Breast epithelium (tissue), 3 donors: Measurements from ENCODE around the gene SAA2.

Source experiments
- POLR2A ChIP-seq: fragments of 450-650 bp; IDR thresholded peaks from one replicate; pipeline ENCODE4 v1.6.1; 2016; ENCODE audit warnings: antibody characterized with exemption, mild to moderate bottlenecking, moderate library complexity
- POLR2AphosphoS5 ChIP-seq, 3 donors: sonication (generic); formaldehyde crosslinking; IDR thresholded peaks; one replicate each; pipeline ENCODE4 v1.6.1; 2017; ENCODE audit warnings: antibody characterized with exemption in 3 of 3
- TF ChIP-seq, protein P1 (sequence below), 3 donors: fragments of 450-650 bp; IDR thresholded peaks; one replicate each; pipeline ENCODE4 v1.5.1; 2016 to 2017; ENCODE audit warnings: antibody characterized with exemption in 3 of 3, mild to moderate bottlenecking in 3 of 3, moderate library complexity in 3 of 3

DNA sequence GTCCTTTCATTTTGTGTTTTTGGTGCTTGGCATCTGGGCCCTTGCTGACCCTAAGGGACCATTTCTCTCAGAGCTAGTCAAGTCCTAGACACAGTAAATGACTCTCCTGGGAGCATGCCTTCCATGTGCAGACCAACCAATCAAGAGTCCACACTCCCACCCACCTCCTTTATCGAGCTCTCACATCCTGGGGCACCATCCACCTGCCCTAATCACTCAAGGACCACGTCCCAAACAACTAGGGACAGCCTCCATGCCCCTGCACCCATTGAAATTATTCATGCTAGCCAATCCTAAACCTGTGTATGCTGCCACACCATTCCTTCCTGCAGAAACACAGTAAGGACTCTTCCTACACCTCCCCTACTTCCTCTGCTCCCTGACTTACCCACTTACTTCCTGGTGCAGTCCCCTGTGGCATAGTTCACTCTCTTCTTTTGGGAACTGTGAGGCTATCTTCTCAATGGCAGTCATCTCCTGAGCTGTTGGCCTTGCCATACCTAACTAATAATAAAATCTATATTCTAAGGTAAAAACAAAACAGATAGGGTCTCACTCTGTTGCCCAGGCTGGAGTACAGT, 6.4 kb upstream of the SAA2 start:
- TF ChIP-seq, protein P1, sequence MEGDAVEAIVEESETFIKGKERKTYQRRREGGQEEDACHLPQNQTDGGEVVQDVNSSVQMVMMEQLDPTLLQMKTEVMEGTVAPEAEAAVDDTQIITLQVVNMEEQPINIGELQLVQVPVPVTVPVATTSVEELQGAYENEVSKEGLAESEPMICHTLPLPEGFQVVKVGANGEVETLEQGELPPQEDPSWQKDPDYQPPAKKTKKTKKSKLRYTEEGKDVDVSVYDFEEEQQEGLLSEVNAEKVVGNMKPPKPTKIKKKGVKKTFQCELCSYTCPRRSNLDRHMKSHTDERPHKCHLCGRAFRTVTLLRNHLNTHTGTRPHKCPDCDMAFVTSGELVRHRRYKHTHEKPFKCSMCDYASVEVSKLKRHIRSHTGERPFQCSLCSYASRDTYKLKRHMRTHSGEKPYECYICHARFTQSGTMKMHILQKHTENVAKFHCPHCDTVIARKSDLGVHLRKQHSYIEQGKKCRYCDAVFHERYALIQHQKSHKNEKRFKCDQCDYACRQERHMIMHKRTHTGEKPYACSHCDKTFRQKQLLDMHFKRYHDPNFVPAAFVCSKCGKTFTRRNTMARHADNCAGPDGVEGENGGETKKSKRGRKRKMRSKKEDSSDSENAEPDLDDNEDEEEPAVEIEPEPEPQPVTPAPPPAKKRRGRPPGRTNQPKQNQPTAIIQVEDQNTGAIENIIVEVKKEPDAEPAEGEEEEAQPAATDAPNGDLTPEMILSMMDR (IDR thresholded peaks at IDR 0.05), result no peak
- no peak for TF ChIP-seq POLR2A
- no peak for TF ChIP-seq POLR2AphosphoS5 (IDR thresholded peaks at IDR 0.05)
